ENCODE data around the gene ARHGAP44. TPM values are rescaled to one million over a fixed set of nuclear protein-coding genes. Genes with fewer than 3 reads are reported as not detected.

The ARHGAP44 gene
- total RNA-seq, 1 experiment from 2014 or later: 9.9 TPM

- Histone ChIP-seq H3K9ac (ENCODE audit: extremely low read depth, insufficient read length, low read length) (no peak overlapping the region), H3K4me1 (ENCODE audit: insufficient read depth, low read length) (no peaks in the 10 kb centered on the region; the same call in 1 of the 2 replicates), H3K9me3 (ENCODE audit: control insufficient read depth, low read depth, low read length) (no peaks in the 10 kb centered on the region), H3K27ac (ENCODE audit: insufficient read length, low read depth, low read length) (no peak overlapping the region), H2BK120ac (ENCODE audit: low read depth, low read length, poor library complexity, severe bottlenecking) (no peak overlapping the region), H3K79me1 (ENCODE audit: insufficient read depth, low read depth, low read length, poor library complexity, severe bottlenecking) (no peaks in the 10 kb centered on the region), H3T11ph (ENCODE audit: low read length) (no peak overlapping the region), H3K14ac (ENCODE audit: insufficient read depth, low read length) (no peak overlapping the region), H3K27me3 (ENCODE audit: insufficient read depth, low read length) (no peaks in the 10 kb centered on the region), H3K18ac (ENCODE audit: insufficient read length, low read depth, low read length) (no peak overlapping the region), H4K5ac (ENCODE audit: insufficient read length, low read depth, low read length) (no peak overlapping the region), H3K79me2 (ENCODE audit: insufficient read depth, low read length) (0 out of 2 replicates have a peak, but pooled peaks cover 2% of the 10 kb centered on the region), H2BK12ac (ENCODE audit: insufficient read length, low read depth, low read length) (no peak overlapping the region), H4K20me1 (ENCODE audit: control insufficient read depth, insufficient read depth, insufficient read length) (no peaks in the 10 kb centered on the region), H2BK20ac (ENCODE audit: low read depth, low read length, poor library complexity, severe bottlenecking) (no peak overlapping the region), H2BK5ac (ENCODE audit: insufficient read length, low read length) (no peak overlapping the region), H3K4ac (ENCODE audit: low read depth, low read length) (no peak overlapping the region), H4K91ac (ENCODE audit: insufficient read length, low read depth, low read length) (no peak overlapping the region), H3K56ac (ENCODE audit: insufficient read length, low read depth, low read length) (no peak overlapping the region), H2BK15ac (ENCODE audit: low read depth, low read length) (no peak overlapping the region), H2AFZ (ENCODE audit: low read length) (no peak overlapping the region), H2AK5ac (ENCODE audit: insufficient read length, low read length) (no peak overlapping the region), H3K23ac (ENCODE audit: insufficient read length, low read depth, low read length) (no peak overlapping the region), H3K4me2 (ENCODE audit: insufficient read depth, insufficient read length, low read length) (no peak overlapping the region), H4K8ac (replicated peaks; ENCODE audit: insufficient read length, low read depth, low read length) (no peak overlapping the region), H3K23me2 (ENCODE audit: insufficient read length, low read depth, low read length, poor library complexity, severe bottlenecking) (no peaks in the 10 kb centered on the region)
- Mint-ChIP-seq H3K4me1 (no peaks in the 10 kb centered on the region), H3K27ac (no peak overlapping the region), H3K9me3 (peaks cover 2 to 5% of the 10 kb centered on the region in 2 experiments; a peak in 2 of 5 replicates), H3K27me3 (ENCODE audit: low read depth) (no peaks in the 10 kb centered on the region), H3K36me3 (ENCODE audit: insufficient read depth in 1 of 3, low read depth in 3 of 3) (peaks cover 0 to 7% (median 5%) of the 10 kb centered on the region in 3 experiments; a peak in 3 of 7 replicates), H3K4me3 (no peak overlapping the region)
- WGBS (ENCODE audit: extremely low coverage, insufficient read length, low lambda C conversion rate): no CpG with 5 or more reads among the region's 4 CpGs
- TF ChIP-seq, protein P1, sequence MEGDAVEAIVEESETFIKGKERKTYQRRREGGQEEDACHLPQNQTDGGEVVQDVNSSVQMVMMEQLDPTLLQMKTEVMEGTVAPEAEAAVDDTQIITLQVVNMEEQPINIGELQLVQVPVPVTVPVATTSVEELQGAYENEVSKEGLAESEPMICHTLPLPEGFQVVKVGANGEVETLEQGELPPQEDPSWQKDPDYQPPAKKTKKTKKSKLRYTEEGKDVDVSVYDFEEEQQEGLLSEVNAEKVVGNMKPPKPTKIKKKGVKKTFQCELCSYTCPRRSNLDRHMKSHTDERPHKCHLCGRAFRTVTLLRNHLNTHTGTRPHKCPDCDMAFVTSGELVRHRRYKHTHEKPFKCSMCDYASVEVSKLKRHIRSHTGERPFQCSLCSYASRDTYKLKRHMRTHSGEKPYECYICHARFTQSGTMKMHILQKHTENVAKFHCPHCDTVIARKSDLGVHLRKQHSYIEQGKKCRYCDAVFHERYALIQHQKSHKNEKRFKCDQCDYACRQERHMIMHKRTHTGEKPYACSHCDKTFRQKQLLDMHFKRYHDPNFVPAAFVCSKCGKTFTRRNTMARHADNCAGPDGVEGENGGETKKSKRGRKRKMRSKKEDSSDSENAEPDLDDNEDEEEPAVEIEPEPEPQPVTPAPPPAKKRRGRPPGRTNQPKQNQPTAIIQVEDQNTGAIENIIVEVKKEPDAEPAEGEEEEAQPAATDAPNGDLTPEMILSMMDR (conservative IDR thresholded peaks at IDR 0.05): no peak
- no peak for DNase-seq
Observed at GRCh38 chr17:12821376-12821940, 32.2 kb downstream of the ARHGAP44 start.
